KMS-11 (cell line): ENCODE results near the gene DLL4.

Experiments
- H2AFZ ChIP-seq: fragments of 200-600 bp; sonication (generic); 2 replicates; pipeline ENCODE4 v1.6.1; 2016; ENCODE audit warnings: antibody characterized with exemption, mixed run types, low read depth
- H3K27ac ChIP-seq: fragments of 200-600 bp; sonication (generic); 2 replicates; pipeline ENCODE4 v1.6.1; 2016; ENCODE audit warnings: mild to moderate bottlenecking, mixed run types
- H3K27me3 ChIP-seq: fragments of 200-600 bp; sonication (generic); 2 replicates; pipeline ENCODE4 v1.6.1; 2017; ENCODE audit warnings: mild to moderate bottlenecking, low read depth, mixed run types, moderate library complexity; ENCODE audit not compliant: insufficient read depth
- H3K36me3 ChIP-seq: fragments of 200-600 bp; sonication (generic); 2 replicates; pipeline ENCODE4 v1.6.1; 2017; ENCODE audit warnings: mild to moderate bottlenecking, mixed run types; ENCODE audit not compliant: insufficient read depth
- H3K4me1 ChIP-seq: fragments of 200-600 bp; sonication (generic); 2 replicates; pipeline ENCODE4 v1.6.1; 2016; ENCODE audit warnings: mild to moderate bottlenecking, low read depth, mixed run types; ENCODE audit not compliant: poor library complexity, severe bottlenecking
- H3K4me2 ChIP-seq: fragments of 200-600 bp; sonication (generic); 2 replicates; pipeline ENCODE4 v1.7.0; 2016; ENCODE audit warnings: mild to moderate bottlenecking, mixed run types
- H3K4me3 ChIP-seq: fragments of 200-600 bp; sonication (generic); IDR thresholded peaks from 2 replicates; pipeline ENCODE4 v1.6.1; 2017; ENCODE audit warnings: low read depth, low read length, mixed read lengths; ENCODE audit not compliant: insufficient read depth
- H3K79me2 ChIP-seq: fragments of 200-600 bp; sonication (generic); 2 replicates; pipeline ENCODE4 v1.6.1; 2016; ENCODE audit warnings: low read depth, mixed run types; ENCODE audit not compliant: insufficient read depth
- H3K9ac ChIP-seq: fragments of 200-600 bp; sonication (generic); 2 replicates; pipeline ENCODE4 v1.6.1; 2016; ENCODE audit warnings: mild to moderate bottlenecking, mixed run types
- H4K20me1 ChIP-seq: fragments of 200-600 bp; sonication (generic); 2 replicates; pipeline ENCODE4 v1.6.1; 2016; ENCODE audit warnings: mild to moderate bottlenecking, mixed run types; ENCODE audit not compliant: insufficient read depth
- TF ChIP-seq, protein P1 (sequence below): fragments of 200-600 bp; sonication (generic); conservative IDR thresholded peaks from 2 replicates; pipeline ENCODE4 v1.6.1; 2017; ENCODE audit warnings: low read depth, mild to moderate bottlenecking, antibody characterized with exemption, low read length, moderate library complexity, mixed read lengths

The DLL4 gene

DNA sequence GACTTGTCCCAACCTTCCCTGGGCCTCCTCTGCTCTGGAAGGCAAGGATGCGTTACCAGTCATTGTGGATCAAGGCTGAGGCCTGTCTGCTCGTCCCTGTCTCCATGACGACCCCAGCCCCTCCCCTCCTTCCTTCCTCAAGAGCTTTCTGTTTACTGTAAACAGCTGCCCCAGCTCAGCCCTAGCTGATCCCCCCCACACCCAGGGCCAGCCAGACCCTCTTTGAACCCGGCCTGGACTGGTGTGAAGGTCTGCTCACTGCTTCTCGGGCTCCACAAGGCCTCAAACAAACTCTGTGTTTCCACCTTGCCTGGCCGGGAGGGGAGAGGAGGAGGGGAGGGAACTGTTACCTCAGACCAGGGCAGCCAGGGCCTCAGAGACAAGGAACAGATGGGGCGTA is 18.0 kb upstream of the DLL4 start:
- no peak overlapping the region for H3K4me2 ChIP-seq
- H3K4me1 ChIP-seq = peaks cover 14% of the 10 kb centered on the region
- no peak overlapping the region for H3K4me3 ChIP-seq
- no peaks in the 10 kb centered on the region for H3K27me3 ChIP-seq
- no peaks in the 10 kb centered on the region for H3K36me3 ChIP-seq
- TF ChIP-seq, protein P1, sequence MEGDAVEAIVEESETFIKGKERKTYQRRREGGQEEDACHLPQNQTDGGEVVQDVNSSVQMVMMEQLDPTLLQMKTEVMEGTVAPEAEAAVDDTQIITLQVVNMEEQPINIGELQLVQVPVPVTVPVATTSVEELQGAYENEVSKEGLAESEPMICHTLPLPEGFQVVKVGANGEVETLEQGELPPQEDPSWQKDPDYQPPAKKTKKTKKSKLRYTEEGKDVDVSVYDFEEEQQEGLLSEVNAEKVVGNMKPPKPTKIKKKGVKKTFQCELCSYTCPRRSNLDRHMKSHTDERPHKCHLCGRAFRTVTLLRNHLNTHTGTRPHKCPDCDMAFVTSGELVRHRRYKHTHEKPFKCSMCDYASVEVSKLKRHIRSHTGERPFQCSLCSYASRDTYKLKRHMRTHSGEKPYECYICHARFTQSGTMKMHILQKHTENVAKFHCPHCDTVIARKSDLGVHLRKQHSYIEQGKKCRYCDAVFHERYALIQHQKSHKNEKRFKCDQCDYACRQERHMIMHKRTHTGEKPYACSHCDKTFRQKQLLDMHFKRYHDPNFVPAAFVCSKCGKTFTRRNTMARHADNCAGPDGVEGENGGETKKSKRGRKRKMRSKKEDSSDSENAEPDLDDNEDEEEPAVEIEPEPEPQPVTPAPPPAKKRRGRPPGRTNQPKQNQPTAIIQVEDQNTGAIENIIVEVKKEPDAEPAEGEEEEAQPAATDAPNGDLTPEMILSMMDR = no peak
- no peaks in the 10 kb centered on the region for H3K79me2 ChIP-seq
- H3K27ac ChIP-seq = no peak overlapping the region
- no peak overlapping the region for H3K9ac ChIP-seq
- H2AFZ ChIP-seq = no peak overlapping the region
- no peaks in the 10 kb centered on the region for H4K20me1 ChIP-seq

DNA sequence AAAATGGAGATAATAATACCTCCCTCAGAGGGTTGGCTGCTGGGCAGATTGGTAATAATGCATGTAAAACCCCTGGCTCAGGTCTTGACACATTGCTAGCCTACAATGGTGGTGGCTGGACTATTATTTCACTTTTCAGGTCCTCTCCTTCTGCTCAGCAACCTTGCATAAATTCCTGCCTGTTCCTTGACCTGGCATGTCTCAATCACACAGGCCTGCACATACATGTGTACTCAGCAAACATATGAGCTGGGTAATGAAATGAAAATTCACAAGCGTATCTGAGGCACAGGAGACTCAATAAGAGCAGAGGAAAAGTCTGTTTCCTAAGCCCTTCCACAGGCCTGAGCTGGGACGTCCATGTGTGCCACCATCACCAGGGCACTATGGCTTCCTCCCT is 17.4 kb upstream of the DLL4 start:
- H3K27me3 ChIP-seq = no peaks in the 10 kb centered on the region
- peaks cover 13% of the 10 kb centered on the region for H3K4me1 ChIP-seq
- no peaks in the 10 kb centered on the region for H3K79me2 ChIP-seq
- no peaks in the 10 kb centered on the region for H4K20me1 ChIP-seq
- TF ChIP-seq, protein P1 = no peak
- no peak overlapping the region for H3K4me2 ChIP-seq
- H3K36me3 ChIP-seq = no peaks in the 10 kb centered on the region
- H3K4me3 ChIP-seq = no peak overlapping the region
- no peak overlapping the region for H3K9ac ChIP-seq
- H2AFZ ChIP-seq = no peak overlapping the region
- H3K27ac ChIP-seq = no peak overlapping the region

DNA sequence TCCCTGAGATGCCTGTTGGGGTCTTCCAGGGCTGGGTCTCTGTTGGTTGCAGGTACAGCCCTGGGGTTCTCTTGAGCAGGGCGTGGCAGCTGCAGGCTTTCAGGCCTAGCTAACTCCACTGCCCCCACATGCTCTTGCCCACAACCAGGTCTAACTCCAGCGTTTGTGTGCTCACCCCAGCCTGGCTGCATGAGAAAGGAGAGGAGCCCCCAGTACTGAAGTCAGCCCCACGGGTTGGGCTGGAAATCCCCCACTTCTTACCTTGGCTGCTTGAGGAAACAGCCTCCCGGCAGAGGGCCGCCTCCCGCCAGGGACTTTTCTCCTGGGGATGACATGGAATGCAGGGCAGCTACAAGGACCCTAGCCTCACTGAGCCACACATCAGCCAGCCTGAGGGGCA is 16.7 kb upstream of the DLL4 start:
- Histone ChIP-seq H3K4me1 (peaks cover 9% of the 10 kb centered on the region), H3K4me2 (no peak overlapping the region), H2AFZ (no peak overlapping the region), H4K20me1 (no peaks in the 10 kb centered on the region), H3K27ac (no peak overlapping the region), H3K36me3 (no peaks in the 10 kb centered on the region), H3K9ac (no peak overlapping the region), H3K4me3 (no peak overlapping the region), H3K79me2 (no peaks in the 10 kb centered on the region), H3K27me3 (no peaks in the 10 kb centered on the region)
- TF ChIP-seq, protein P1 = no peak

DNA sequence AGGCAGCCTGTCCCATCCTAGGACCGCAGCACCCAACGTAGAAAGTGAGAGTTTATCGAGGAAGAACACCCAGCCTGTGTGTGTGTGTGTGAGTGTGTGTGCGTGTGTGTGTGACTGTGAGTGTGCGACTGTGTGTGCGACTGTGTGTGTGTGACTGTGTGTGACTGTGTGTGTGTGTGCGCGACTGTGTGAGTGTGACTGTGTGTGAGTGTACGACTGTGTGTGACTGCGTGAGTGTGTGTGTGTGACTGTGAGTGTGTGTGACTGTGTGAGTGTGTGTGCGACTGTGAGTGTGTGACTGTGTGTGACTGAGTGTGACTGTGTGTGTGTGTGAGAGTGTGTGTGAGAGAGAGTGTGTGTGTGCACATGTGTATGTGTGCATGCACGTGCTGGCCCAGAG is 15.1 kb upstream of the DLL4 start:
- Histone ChIP-seq H3K4me2 (no peak overlapping the region), H2AFZ (no peak overlapping the region), H3K27me3 (no peaks in the 10 kb centered on the region), H4K20me1 (no peaks in the 10 kb centered on the region), H3K4me1 (no peaks in the 10 kb centered on the region), H3K9ac (no peak overlapping the region), H3K36me3 (no peaks in the 10 kb centered on the region), H3K79me2 (no peaks in the 10 kb centered on the region), H3K27ac (no peak overlapping the region), H3K4me3 (no peak overlapping the region)
- TF ChIP-seq, protein P1 = no peak

DNA sequence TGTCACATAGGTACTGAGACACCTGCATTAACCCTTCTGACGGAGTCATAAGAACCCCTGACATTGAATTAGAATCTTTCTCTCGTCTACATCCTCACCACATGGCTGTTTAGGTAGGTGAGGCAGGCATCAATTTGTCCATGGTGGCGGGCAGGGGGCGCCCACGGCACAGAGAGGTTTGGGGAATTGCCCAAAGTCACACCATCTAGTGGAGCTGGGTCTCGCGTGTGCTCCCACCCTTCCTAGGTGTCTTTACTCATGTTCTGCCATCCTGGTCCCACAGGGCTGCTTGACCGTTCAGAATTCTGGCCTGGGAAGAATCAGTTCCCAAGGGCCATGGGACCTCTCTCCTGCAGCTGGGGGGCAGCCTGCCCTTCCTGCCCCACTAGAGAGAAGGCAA is 14.7 kb upstream of the DLL4 start:
- Histone ChIP-seq H3K4me2 (no peak overlapping the region), H3K9ac (no peak overlapping the region), H3K27ac (no peak overlapping the region), H2AFZ (no peak overlapping the region), H4K20me1 (no peaks in the 10 kb centered on the region), H3K4me1 (no peaks in the 10 kb centered on the region), H3K4me3 (no peak overlapping the region), H3K79me2 (no peaks in the 10 kb centered on the region), H3K36me3 (no peaks in the 10 kb centered on the region), H3K27me3 (no peaks in the 10 kb centered on the region)
- TF ChIP-seq, protein P1 = no peak
